GM19023 (cell line): ENCODE measurements around the gene LNX1.
A peak's percentile ranks its signal among the peaks of the same experiment; 100 is the strongest.
"Not testable (repeated sequence)": the region's sequence is repeated elsewhere in the genome, so short reads cannot be mapped to it uniquely, and the experiment has no call there.

Source experiments
- ATAC-seq: cut with Tn5 transposase; IDR thresholded peaks from one replicate; pipeline ENCODE4 v1.9.1; 2021; ENCODE audit warnings: mild to moderate bottlenecking, moderate library complexity; ENCODE audit not compliant: unreplicated experiment

Gene LNX1

GRCh38 chr4:53476232-53477037 lies 114.9 kb downstream of the LNX1 start:
- ATAC-seq, result no peak

- not testable (repeated sequence) for ATAC-seq
Measured at GRCh38 chr4:53466576-53466975, 124.7 kb downstream of the LNX1 start.

GRCh38 chr4:53465891-53466290 lies 125.4 kb downstream of the LNX1 start:
- ATAC-seq, result no peak

GRCh38 chr4:53465281-53465680 lies 126.0 kb downstream of the LNX1 start:
- no peak for ATAC-seq

GRCh38 chr4:53463340-53463739 lies 127.9 kb downstream of the LNX1 start:
- no peak for ATAC-seq

- no peak for ATAC-seq
Measured at GRCh38 chr4:53461244-53461643, 130.0 kb downstream of the LNX1 start.

- ATAC-seq, result no peak
Measured at GRCh38 chr4:53459548-53459947, 131.7 kb downstream of the LNX1 start.

GRCh38 chr4:53456178-53456577 lies 135.1 kb downstream of the LNX1 start:
- no peak for ATAC-seq

- no peak for ATAC-seq
Measured at GRCh38 chr4:53455766-53456165, 135.5 kb downstream of the LNX1 start.

GRCh38 chr4:53453385-53453784 lies 137.9 kb downstream of the LNX1 start:
- no peak for ATAC-seq

GRCh38 chr4:53450773-53451172 lies 140.5 kb downstream of the LNX1 start:
- ATAC-seq, result no peak

- ATAC-seq, result no peak
Measured at GRCh38 chr4:53444954-53445353, 146.3 kb downstream of the LNX1 start.

- ATAC-seq, result no peak
Measured at GRCh38 chr4:53441564-53441963, 149.7 kb downstream of the LNX1 start.

- no peak for ATAC-seq
Measured at GRCh38 chr4:53436251-53436650, 155.0 kb downstream of the LNX1 start.

- ATAC-seq, result peak; percentile 67
Measured at GRCh38 chr4:53432528-53433424, 158.5 kb downstream of the LNX1 start.

GRCh38 chr4:53431052-53431451 lies 160.2 kb downstream of the LNX1 start:
- ATAC-seq, result no peak

GRCh38 chr4:53427366-53427765 lies 163.9 kb downstream of the LNX1 start:
- no peak for ATAC-seq

- ATAC-seq, result no peak
Measured at GRCh38 chr4:53424280-53424679, 167.0 kb downstream of the LNX1 start.

GRCh38 chr4:53422367-53422766 lies 168.9 kb downstream of the LNX1 start:
- no peak for ATAC-seq

GRCh38 chr4:53421791-53422190 lies 169.5 kb downstream of the LNX1 start:
- no peak for ATAC-seq

GRCh38 chr4:53419208-53419607 lies 172.1 kb downstream of the LNX1 start:
- no peak for ATAC-seq

- ATAC-seq, result not testable (repeated sequence)
Measured at GRCh38 chr4:53409479-53409878, 181.8 kb downstream of the LNX1 start.
